Hair follicle dermal papilla cell (primary cell): ENCODE results near the gene RANBP10. TPM values are rescaled to one million over a fixed set of nuclear protein-coding genes. Genes with fewer than 3 reads are reported as not detected.

Experiments
- small RNA-seq: library from RNA; depleted of rRNA; stranded (forward); fragments of <200 nt; gene quantifications from one replicate; pipeline ENCODE3, GENCODE V24; 2012
- total RNA-seq: library from RNA; depleted of rRNA; stranded (reverse); fragments of >200 nt; gene quantifications from 2 replicates; pipeline ENCODE4 v1.2.3, GENCODE V29; 2012

Gene RANBP10
- 7.2 and 7.5 TPM in 2 replicates for total RNA-seq

DNA sequence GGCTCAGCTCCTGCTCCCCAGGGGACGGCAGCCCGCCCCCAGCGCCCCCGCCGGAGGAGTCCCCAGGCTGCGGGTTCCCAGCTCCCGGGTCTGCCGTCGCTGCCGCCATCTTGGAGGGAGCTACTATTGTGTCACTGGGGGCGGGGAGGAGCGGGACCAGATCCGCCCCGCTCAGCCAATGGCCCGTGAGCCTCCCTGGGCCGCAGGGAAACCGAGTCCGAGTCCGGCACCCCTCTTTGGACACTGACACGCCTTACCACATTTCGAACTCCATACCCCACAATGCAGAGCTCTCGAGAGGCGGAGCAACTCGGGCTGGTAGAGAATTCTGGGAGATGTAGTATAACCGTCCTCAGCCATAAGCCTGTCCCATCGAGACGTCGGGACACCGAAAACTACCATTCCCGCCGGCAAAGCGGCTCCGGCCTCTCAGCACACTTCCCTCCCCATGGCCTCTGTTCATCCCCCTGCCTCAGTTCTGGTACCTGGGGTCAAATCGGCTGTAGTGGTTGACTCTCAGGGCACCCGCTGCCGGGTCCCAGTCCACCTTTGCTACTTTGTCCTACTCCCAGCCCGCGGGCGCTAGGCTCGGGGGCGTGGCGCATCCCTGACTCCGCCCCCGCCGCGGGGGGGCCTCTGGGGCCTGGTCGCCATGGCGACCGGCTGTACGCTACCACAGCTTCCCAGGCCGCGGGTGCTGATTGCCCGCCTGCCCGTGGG lies at the start of gene RANBP10, which contains the start of gene TSNAXIP1:
Gene RANBP10, minus strand, starts transcription at position 133 of the 720 bp plus-strand sequence. Its CDS starts 24 bp downstream, at position 109.
Gene TSNAXIP1, plus strand, starts transcription at position 462 of the 720 bp plus-strand sequence. CDS start 261 bp downstream, outside the sequence.

DNA sequence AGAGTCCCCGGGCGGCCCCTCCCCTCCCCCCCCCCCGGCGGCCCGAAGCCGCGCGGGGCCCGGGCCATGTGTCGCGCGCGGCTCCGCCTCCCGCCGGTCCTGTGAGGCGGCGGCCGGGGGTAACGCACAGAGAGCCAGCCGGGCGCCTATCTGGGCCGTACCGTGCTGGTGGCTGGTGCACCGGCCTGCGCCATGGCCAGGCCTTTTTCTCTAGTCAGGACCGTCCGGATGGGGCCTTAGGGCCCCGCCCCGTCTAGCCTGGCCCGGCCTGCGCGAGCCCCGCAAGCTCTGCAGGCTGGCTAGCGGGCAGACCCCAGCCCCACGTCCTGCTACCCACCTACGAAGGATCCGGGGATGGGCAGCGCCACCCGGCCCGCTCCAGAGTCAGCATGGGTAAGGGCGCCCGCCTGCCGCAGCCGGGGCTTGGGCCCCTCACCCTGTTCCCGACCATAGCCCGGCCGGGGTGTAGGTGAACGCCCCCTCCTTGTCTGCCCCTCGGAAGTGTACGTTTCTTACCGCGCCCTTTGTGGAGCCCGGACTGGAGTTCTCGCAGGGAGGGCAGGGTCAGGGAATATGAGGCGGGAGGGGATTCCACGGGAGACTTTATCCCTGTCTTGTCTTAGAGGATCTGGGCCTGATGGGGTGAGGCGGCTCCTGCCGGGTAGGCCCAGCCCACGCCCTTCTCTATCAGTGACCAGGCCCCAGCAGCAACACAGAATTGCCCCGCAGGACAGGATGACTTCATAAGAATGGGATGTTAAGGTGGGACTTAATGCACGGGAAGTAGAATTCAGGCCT lies 40.9 kb upstream of the RANBP10 start, which contains the start of gene CENPT:
Gene CENPT, minus strand, starts transcription at position 630 of the 798 bp plus-strand sequence. CDS start 13,834 bp downstream, outside the sequence.

DNA sequence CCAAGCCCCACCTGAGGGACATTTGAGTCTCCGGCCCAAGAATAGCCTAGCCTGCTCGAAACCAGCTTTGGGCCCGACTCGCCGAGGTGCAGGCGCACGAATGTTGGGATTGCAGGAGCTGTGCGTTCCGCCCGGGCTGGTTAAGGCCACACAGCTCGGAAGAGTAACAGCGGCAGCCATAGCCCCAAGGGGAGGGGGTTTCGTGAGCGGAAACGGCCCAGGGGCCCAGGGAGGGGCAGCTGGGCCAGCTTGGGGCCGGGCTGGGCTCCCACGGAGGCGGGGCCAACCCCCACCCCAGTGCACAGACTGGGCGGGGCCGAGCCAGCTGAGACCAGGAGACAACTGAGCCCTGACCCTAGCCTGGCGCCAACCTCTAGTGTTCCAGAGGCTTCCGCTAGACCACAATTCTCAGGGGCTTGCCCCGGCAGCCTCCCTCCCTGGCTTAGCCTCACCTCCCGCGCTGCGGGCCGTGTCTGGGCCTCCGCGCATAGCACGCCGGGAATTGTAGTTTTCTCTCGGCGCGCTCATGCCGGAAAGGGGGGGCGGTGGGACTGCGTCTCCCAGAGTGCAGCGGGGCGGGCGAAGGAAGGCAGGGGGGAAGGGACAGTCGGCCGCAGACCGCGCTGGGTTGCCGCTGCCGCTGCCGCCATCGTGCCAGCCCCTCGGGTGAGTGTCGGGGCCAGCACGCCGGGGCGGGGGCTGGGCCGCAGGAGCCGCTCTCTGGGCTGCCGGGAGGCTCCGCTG lies 40.1 kb upstream of the RANBP10 start, which contains the start of gene NUTF2:
Gene NUTF2, plus strand, starts transcription at position 614 of the 744 bp plus-strand sequence. CDS start 18,198 bp downstream, outside the sequence.

DNA sequence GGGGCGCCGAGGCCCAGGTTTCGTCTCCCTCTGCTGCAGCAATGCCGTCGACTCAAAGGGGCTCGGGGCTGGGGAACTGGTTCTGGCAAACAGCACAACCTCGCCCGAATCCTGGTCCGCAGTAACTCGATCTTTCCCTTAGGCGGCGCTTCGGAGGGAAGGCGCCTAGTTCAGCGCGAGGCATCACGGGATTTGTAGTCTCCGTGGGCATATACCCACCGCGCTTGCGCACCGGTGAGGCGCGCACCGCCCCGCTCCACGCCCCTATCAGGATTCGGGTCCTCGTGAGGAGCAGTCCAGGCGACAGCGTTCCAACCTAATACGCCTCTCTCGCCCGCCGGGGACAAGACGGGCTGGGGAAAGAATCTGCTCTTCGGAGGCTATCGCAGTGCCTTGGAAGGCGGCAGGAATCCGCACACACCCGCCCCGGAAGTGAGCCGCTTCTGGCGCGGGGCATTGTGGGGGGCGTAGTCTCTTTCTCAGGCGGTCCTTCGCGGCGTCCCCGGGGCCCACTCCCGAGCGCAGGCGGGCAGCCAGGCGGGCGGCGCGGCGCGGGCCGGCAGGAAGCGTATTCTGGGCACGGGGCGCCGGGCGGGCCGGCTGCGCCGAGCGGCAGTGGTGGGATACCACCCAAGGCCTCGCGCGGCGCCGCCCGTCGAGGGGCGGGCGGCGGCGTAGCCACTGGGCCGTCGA lies 35.6 kb upstream of the RANBP10 start, which contains the start of gene THAP11:
Gene THAP11, plus strand, starts transcription at position 505 of the 693 bp plus-strand sequence. CDS start 235 bp downstream, outside the sequence.

DNA sequence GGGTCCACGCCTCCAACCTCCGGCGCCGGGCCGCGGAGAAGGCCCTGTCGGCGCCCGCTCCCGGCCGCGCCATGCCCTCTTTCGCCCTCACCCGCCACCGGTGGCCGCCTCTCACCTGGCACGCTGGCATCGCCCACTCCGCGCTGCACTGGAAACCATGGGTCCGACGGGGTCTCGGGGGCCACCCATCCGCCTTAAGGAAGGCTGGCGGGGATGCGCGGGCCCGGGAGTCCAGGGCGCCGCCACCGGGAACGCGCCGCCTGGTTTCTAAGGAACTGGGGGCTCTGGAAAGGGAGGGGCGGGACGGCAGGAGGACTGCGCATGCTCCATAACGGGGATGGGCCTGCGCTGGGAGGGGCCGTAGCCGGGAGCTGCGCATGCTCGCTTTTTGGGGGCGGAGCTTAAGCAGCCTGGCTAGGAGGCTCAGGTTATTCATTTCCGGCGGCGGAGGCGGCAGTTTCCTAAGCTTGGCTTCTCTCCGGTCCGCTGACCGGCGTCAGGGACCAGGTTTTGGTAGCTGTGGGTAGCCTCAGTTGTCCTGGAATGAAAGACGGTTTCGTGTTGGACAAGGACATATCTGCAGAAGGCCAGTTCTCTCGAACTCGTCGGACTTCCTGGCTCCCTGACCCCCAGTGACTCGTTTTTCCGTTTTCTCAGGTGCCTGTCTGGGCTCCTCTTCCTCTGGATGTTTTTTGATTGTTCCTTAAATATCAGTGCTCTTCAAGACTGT lies 87.1 kb downstream of the RANBP10 start, which contains the start of gene GFOD2:
Gene GFOD2, minus strand, starts transcription at position 269 of the 730 bp plus-strand sequence. CDS start 33,601 bp downstream, outside the sequence.

Small RNA genes lying within 50 kb of the gene (small RNA-seq; reads per million reads assigned to genes)
- gene AC040162.2: not detected

Other genes with a start within 250 kb of the RANBP10 start
- gene CTCF, start 244.0 kb downstream of the RANBP10 start, total RNA-seq: 23.8 and 27.3 TPM in 2 replicates
- gene CARMIL2, start 161.4 kb downstream of the RANBP10 start, total RNA-seq: under 0.01 and 0.32 TPM in 2 replicates
- gene ACD, start 146.3 kb downstream of the RANBP10 start, total RNA-seq: 12.9 and 16.9 TPM in 2 replicates
- 0.97 and 1.1 TPM in 2 replicates for gene PARD6A, start 145.6 kb downstream of the RANBP10 start, total RNA-seq
- 19.1 and 20.8 TPM in 2 replicates for gene ENKD1, start 139.8 kb downstream of the RANBP10 start, total RNA-seq
- gene C16orf86, start 139.7 kb downstream of the RANBP10 start, total RNA-seq: 5.8 and 12.5 TPM in 2 replicates
- gene GFOD2, start 87.2 kb downstream of the RANBP10 start, total RNA-seq: 19.0 and 19.8 TPM in 2 replicates
- 0.49 and 1.3 TPM in 2 replicates for gene TSNAXIP1, start 329 bp upstream of the RANBP10 start, total RNA-seq
- 30.0 and 34.6 TPM in 2 replicates for gene THAP11, start 35.8 kb upstream of the RANBP10 start, total RNA-seq
- gene NUTF2, start 40.4 kb upstream of the RANBP10 start, total RNA-seq: 111 and 129 TPM in 2 replicates
- 35.6 and 36.8 TPM in 2 replicates for gene CENPT, start 41.1 kb upstream of the RANBP10 start, total RNA-seq
- gene EDC4, start 66.5 kb upstream of the RANBP10 start, total RNA-seq: 53.2 and 64.1 TPM in 2 replicates
- not detected in 2 replicates for gene NRN1L, start 78.3 kb upstream of the RANBP10 start, total RNA-seq
- 14.5 and 16.4 TPM in 2 replicates for gene PSKH1, start 86.7 kb upstream of the RANBP10 start, total RNA-seq
- gene CTRL, start 125.3 kb upstream of the RANBP10 start, total RNA-seq: 1.1 and 1.3 TPM in 2 replicates
- gene PSMB10, start 130.3 kb upstream of the RANBP10 start, total RNA-seq: 63.9 and 73.6 TPM in 2 replicates
- 9.6 and 11.2 TPM in 2 replicates for gene LCAT, start 137.6 kb upstream of the RANBP10 start, total RNA-seq
- gene SLC12A4, start 162.1 kb upstream of the RANBP10 start, total RNA-seq: 82.1 and 92.5 TPM in 2 replicates
- gene DPEP3, start 173.9 kb upstream of the RANBP10 start, total RNA-seq: not detected in 2 replicates
- not detected in 2 replicates for gene DPEP2, start 192.9 kb upstream of the RANBP10 start, total RNA-seq
- not detected in 2 replicates for gene DPEP2NB, start 209.4 kb upstream of the RANBP10 start, total RNA-seq
- 11.8 and 12.4 TPM in 2 replicates for gene DDX28, start 216.7 kb upstream of the RANBP10 start, total RNA-seq
- gene DUS2, start 216.7 kb upstream of the RANBP10 start, total RNA-seq: 15.3 and 15.7 TPM in 2 replicates